HG02938 (cell line): ENCODE data around the gene ZNF620.
"Not testable (repeated sequence)": the region's sequence is repeated elsewhere in the genome, so short reads cannot be mapped to it uniquely, and the experiment has no call there.

Experiments
- ATAC-seq: cut with Tn5 transposase; IDR thresholded peaks from one replicate; pipeline ENCODE4 v1.9.1; 2021; ENCODE audit warnings: mild to moderate bottlenecking, moderate library complexity; ENCODE audit not compliant: unreplicated experiment

The ZNF620 gene

GRCh38 chr3:40505599-40506462, at the start of gene ZNF620:
TSS of gene ZNF620 (plus strand) at chr3:40506039. CDS start at chr3:40506353, 314 bp downstream.
- peak; percentile 64 for ATAC-seq

GRCh38 chr3:40456279-40456939, 49.4 kb upstream of the ZNF620 start:
- ATAC-seq = no peak

GRCh38 chr3:40456940-40457823, 48.7 kb upstream of the ZNF620 start, which contains the start of gene RPL14:
TSS of gene RPL14 (plus strand) at chr3:40457339. CDS start at chr3:40457472, 133 bp downstream.
- peak; percentile 59 for ATAC-seq

GRCh38 chr3:40458473-40458872, 47.4 kb upstream of the ZNF620 start:
- ATAC-seq = no peak

- ATAC-seq = not testable (repeated sequence)
These were observed 45.4 kb upstream of the ZNF620 start for GRCh38 chr3:40460481-40460880.

GRCh38 chr3:40461161-40461560, 44.7 kb upstream of the ZNF620 start:
- ATAC-seq = no peak

- not testable (repeated sequence) for ATAC-seq
These were observed 43.0 kb upstream of the ZNF620 start for GRCh38 chr3:40462838-40463237.

- no peak for ATAC-seq
These were observed 42.3 kb upstream of the ZNF620 start for GRCh38 chr3:40463579-40463978.

- no peak for ATAC-seq
These were observed 41.3 kb upstream of the ZNF620 start for GRCh38 chr3:40464339-40465110.

GRCh38 chr3:40465111-40465407, 40.8 kb upstream of the ZNF620 start:
- ATAC-seq = no peak

- ATAC-seq = no peak
These were observed 40.4 kb upstream of the ZNF620 start for GRCh38 chr3:40465456-40465855.

GRCh38 chr3:40468018-40468417, 37.8 kb upstream of the ZNF620 start:
- no peak for ATAC-seq

- ATAC-seq = no peak
These were observed 35.1 kb upstream of the ZNF620 start for GRCh38 chr3:40470701-40471100.

- peak; percentile 69 for ATAC-seq
These were observed 29.1 kb upstream of the ZNF620 start, which contains the start of gene ZNF619 for GRCh38 chr3:40476478-40477470. TSS of gene ZNF619 (plus strand) at chr3:40477122. CDS start at chr3:40477980, 858 bp downstream.

GRCh38 chr3:40477666-40478065, 28.2 kb upstream of the ZNF620 start:
- ATAC-seq = no peak

- no peak for ATAC-seq
These were observed 18.7 kb upstream of the ZNF620 start for GRCh38 chr3:40487172-40487571.

- ATAC-seq = no peak
These were observed 14.9 kb upstream of the ZNF620 start for GRCh38 chr3:40490916-40491315.

- ATAC-seq = no peak
These were observed 11.1 kb upstream of the ZNF620 start for GRCh38 chr3:40494698-40495097.

- ATAC-seq = no peak
These were observed 8.6 kb upstream of the ZNF620 start for GRCh38 chr3:40497288-40497687.
